GM18907 (cell line): Measurements from ENCODE around the gene CABP2.

Experiments used
- ATAC-seq: cut with Tn5 transposase; IDR thresholded peaks from one replicate; pipeline ENCODE4 v1.9.1; 2021; ENCODE audit warnings: mild to moderate bottlenecking, moderate library complexity; ENCODE audit not compliant: unreplicated experiment

Gene CABP2

GRCh38 chr11:67508486-67509121, 14.6 kb downstream of the CABP2 start:
- ATAC-seq: peak; percentile 44

- peak; percentile 78 for ATAC-seq
These were observed 15.3 kb downstream of the CABP2 start, which contains the start of gene CDK2AP2 for GRCh38 chr11:67507864-67508485. Gene CDK2AP2 (minus strand): TSS chr11:67508162. CDS start chr11:67508082, 80 bp downstream.

- no peak for ATAC-seq
These were observed 15.9 kb downstream of the CABP2 start for GRCh38 chr11:67507242-67507863.

DNA sequence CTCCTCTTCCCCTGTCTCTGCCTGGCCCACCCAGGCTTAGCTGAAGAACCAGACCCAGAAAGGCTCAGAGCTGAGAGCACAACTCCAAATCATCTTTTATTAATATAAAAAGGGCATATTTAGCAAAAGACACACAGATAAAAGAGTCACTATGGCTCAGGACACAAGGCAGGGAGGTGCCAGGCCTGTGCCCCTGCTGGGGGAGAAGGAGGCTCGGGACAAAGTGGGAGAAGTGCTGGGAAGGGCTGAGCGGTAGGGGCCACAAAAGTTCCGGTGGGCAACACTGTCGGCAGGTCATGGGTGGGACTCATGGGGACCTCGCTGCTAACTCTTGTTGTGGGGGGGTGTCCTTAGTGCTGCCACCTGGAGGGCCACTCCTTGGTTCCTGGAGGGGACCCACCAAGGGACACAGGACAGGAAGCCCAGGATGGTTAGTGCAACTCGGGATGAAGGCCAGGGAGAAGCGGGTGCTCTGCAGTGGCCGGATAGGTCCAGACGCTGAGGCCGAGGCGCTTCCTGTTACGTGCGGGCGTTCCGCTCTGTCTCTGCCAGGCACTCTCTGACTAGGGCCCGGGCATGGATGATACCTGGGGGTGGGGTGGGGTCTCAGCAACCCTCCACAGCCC, 16.7 kb downstream of the CABP2 start:
- no peak for ATAC-seq

- no peak for ATAC-seq
These were observed 17.4 kb downstream of the CABP2 start for GRCh38 chr11:67505605-67506396.

GRCh38 chr11:67504950-67505581, 18.2 kb downstream of the CABP2 start, which contains the start of gene PITPNM1:
Gene PITPNM1 (minus strand): TSS chr11:67505363. CDS start chr11:67504180, 1,183 bp downstream.
- peak; percentile 18 for ATAC-seq

- no peak for ATAC-seq
These were observed 19.0 kb downstream of the CABP2 start for GRCh38 chr11:67504005-67504949.

- no peak for ATAC-seq
These were observed 19.9 kb downstream of the CABP2 start for GRCh38 chr11:67503119-67504004.

DNA sequence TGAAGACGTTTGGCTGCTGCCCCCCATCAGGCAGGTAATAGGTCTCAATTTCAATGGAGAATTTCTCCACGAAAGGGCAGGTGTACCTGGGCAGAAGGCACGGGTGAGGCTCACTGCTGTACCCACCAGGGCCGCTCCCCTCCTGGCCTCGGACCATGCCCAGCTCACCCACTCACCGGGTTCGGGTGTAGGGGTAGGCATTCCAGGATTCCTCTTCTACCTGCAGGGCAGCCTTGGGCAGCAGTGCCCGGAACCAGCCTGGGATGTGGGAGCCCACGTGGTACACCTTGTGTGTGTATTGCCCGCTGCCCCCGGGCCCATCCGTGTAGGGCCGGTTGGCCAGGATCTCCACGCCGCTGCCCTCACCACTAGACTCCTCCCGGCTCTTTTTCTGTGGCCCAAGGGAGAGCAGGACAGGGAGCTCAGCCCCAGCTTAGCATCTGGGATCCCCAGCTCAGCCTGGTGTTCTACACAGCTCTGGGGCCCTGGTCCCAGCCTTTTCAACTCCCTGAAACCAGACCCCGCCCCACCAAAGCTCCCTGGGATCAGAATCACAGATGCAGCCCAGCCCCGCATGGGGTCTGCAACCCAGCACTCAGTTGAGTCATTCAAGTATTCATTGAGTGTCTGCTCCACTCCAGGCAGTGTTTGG, 20.8 kb downstream of the CABP2 start:
- ATAC-seq: no peak

DNA sequence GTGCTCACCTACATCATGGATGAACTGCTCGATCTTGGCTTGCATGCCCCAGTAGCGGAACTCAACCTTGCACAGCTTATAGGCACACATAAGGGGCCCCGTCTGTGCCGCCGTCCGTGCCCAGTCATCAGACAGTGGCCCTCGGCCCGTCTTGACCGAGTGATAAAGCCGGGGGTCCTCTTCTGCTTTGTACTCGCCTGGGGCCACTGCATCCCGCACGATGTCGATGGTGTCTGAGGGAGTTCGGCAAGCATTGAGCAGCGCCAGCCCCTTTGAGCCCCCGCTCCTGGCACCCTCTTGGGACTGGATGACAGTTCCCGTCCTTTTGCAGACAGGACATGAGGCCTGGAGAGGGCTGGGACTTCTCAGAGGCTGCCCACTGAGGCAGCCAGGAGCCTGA, 21.4 kb downstream of the CABP2 start:
- ATAC-seq: no peak

DNA sequence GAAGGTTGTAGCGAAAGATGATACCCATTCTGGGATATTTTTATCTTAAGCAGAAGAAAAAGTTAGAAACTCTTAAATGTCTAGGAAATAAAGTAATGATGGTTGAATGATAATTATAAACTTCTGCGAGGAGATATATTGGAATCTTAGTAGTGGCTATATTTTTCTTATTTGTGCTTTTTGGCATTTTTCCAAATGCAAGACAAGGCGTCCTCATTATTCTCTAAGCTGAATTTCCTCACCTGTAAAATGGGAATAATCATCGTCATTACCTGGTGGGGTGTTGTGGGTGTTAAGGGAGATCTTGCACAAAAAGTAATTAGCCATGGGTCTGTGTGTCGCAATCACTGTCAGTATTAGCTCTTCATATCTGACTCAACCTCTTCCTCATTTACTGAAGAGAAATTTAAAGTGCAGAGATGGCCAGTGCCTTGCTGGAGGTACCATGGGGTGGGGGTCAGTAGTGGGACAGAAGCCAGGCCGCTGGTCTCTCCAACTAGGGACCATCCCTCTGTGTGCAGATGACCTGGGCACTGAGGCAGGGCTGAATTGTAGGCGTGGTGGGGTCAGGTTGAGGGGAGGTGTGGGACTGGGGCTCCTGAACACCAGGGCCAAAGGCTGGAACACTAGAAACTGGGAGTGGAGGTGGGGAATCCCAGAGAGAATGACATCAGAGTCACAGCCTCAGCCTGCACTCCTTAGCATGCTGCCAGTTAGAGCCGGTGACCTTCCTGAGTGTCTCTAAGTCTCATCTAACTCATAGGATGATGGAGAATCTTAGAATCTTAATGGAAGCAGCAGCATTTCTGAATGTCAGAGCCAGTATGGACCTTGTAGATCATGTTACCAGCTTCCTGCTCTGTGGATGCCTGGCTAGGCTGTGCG, 22.2 kb downstream of the CABP2 start:
- ATAC-seq: no peak

DNA sequence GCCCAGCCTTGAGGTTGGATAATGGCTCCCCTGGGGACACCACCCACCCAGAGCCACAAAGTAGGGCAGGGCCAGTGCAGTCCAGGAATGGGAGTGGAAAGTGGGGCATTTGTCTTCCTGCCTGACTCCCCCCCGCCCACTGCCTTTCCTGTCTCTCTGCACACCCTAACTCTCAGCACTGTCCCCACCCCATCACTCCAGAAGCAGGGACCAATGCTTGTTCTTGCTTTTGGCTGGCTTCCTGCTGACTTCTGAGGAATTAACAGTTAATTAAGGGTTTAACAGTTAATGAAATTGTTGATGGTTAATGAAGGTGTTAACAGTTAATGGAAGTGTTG, 22.8 kb downstream of the CABP2 start:
- ATAC-seq: no peak

GRCh38 chr11:67499808-67500483, 23.3 kb downstream of the CABP2 start:
- ATAC-seq: no peak

GRCh38 chr11:67498544-67498972, 24.7 kb downstream of the CABP2 start:
- ATAC-seq: no peak

DNA sequence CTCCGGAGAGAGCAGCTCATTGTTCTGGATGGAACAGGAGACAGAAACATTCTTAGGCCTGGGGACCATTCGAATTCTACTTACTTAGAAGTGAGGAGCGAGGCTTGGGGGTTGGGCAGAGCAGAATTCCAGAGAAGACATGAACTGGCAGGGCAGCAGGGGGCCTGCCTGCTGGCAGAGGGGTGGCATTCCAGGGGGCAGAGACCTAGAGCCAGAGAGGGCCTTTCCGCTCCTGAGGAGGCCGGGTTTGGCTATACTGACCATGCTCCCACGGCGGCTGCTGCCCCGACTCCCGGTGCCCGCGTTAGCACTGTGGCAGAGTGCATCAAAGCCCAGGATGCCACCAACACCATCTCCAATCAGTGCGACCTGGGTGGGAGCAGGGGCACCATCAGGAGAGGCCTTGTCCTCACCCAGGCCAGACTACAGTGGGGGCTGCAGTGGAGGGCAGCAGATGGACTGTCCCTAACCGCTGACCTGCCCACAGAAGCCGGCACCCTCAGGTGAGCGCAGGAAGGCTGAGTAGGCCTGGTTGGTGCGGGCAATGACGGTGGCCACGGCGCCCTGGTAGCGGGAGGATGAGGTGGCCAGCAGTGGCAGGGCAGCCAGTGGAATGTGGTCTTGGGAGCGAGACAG, 25.5 kb downstream of the CABP2 start:
- no peak for ATAC-seq

- no peak for ATAC-seq
These were observed 27.1 kb downstream of the CABP2 start for GRCh38 chr11:67496113-67496512.
